ENCODE measurements around the gene DCLK1.

The DCLK1 gene

GRCh38 chr13:35859981-35860380, 271.2 kb downstream of the DCLK1 start:
- Histone ChIP-seq H2AFZ (ENCODE audit: low read length) (no peak overlapping the region), H3K4me2 (ENCODE audit: low read depth, low read length, poor library complexity, severe bottlenecking) (no peak overlapping the region), H3K9me3 (ENCODE audit: insufficient read depth, low read depth, low read length) (no peaks in the 10 kb centered on the region; the same call in 1 of the 2 replicates), H3F3A (ENCODE audit: low read depth) (no peaks in the 10 kb centered on the region), H3K9me2 (replicated peaks; ENCODE audit: low read depth, low read length) (no peaks in the 10 kb centered on the region), H3K4me1 (ENCODE audit: insufficient read depth, low read length, poor library complexity, severe bottlenecking) (no peaks in the 10 kb centered on the region), H3K36me3 (ENCODE audit: insufficient read depth, low read length) (no peaks in the 10 kb centered on the region), H3K9ac (ENCODE audit: low read depth, low read length, poor library complexity, severe bottlenecking) (no peak overlapping the region), H3K27me3 (ENCODE audit: insufficient read depth, low read length, poor library complexity, severe bottlenecking) (no peaks in the 10 kb centered on the region), H4K20me1 (ENCODE audit: insufficient read depth, low read length, poor library complexity, severe bottlenecking) (no peaks in the 10 kb centered on the region), H3K79me2 (ENCODE audit: insufficient read depth, low read length) (no peaks in the 10 kb centered on the region), H3K4me3 (ENCODE audit: low read length, poor library complexity, severe bottlenecking) (no peak overlapping the region)
- TF ChIP-seq CTCF (conservative IDR thresholded peaks at IDR 0.05; ENCODE audit: low read length) (no peak), EZH2phosphoT487 (IDR thresholded peaks at IDR 0.05; ENCODE audit: borderline replicate concordance) (no peak)

GRCh38 chr13:35858665-35859064, 272.5 kb downstream of the DCLK1 start:
- Histone ChIP-seq H3F3A (ENCODE audit: low read depth) (no peaks in the 10 kb centered on the region), H3K36me3 (ENCODE audit: insufficient read depth, low read length) (no peaks in the 10 kb centered on the region), H4K20me1 (ENCODE audit: insufficient read depth, low read length, poor library complexity, severe bottlenecking) (no peaks in the 10 kb centered on the region), H3K79me2 (ENCODE audit: insufficient read depth, low read length) (no peaks in the 10 kb centered on the region), H3K9me2 (replicated peaks; ENCODE audit: low read depth, low read length) (no peaks in the 10 kb centered on the region), H3K4me3 (ENCODE audit: low read length, poor library complexity, severe bottlenecking) (no peak overlapping the region), H3K9ac (ENCODE audit: low read depth, low read length, poor library complexity, severe bottlenecking) (no peak overlapping the region), H2AFZ (ENCODE audit: low read length) (no peak overlapping the region), H3K27me3 (ENCODE audit: insufficient read depth, low read length, poor library complexity, severe bottlenecking) (no peaks in the 10 kb centered on the region), H3K4me2 (ENCODE audit: low read depth, low read length, poor library complexity, severe bottlenecking) (no peak overlapping the region), H3K9me3 (ENCODE audit: insufficient read depth, low read depth, low read length) (no peaks in the 10 kb centered on the region; the same call in 1 of the 2 replicates), H3K4me1 (ENCODE audit: insufficient read depth, low read length, poor library complexity, severe bottlenecking) (no peaks in the 10 kb centered on the region)
- TF ChIP-seq EZH2phosphoT487 (IDR thresholded peaks at IDR 0.05; ENCODE audit: borderline replicate concordance), result no peak
- TF ChIP-seq CTCF (conservative IDR thresholded peaks at IDR 0.05; ENCODE audit: low read length), result no peak

DNA sequence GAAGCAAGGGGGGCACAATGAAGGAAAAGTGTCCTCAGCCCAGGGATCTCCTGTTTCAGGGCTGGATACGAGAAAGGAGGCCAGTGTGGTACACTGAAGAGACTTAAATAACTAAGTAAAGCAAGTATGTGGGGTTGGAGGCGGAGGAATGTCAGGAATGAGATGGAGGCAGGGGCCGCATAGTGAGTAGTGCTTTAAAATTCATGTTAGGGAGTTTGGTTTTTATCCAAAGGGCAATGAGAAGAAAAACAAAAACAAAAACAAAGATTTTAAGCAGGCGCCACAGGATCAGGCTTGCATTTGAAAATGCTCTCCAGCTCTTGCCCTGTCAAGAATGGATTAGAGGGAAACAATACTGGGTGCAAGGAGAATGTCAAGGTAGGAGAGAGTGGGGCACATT, 273.4 kb downstream of the DCLK1 start:
- no peak overlapping the region for H3K9ac ChIP-seq (ENCODE audit: low read depth, low read length, poor library complexity, severe bottlenecking)

More for the DNA sequence above, 273.4 kb downstream of the DCLK1 start:
- TF ChIP-seq EZH2phosphoT487 (IDR thresholded peaks at IDR 0.05; ENCODE audit: borderline replicate concordance), result no peak
- TF ChIP-seq CTCF (conservative IDR thresholded peaks at IDR 0.05; ENCODE audit: low read length), result no peak
- H2AFZ ChIP-seq (ENCODE audit: low read length), result no peak overlapping the region
- H3K36me3 ChIP-seq (ENCODE audit: insufficient read depth, low read length), result no peaks in the 10 kb centered on the region
- H3K4me2 ChIP-seq (ENCODE audit: low read depth, low read length, poor library complexity, severe bottlenecking), result no peak overlapping the region
- no peaks in the 10 kb centered on the region for H4K20me1 ChIP-seq (ENCODE audit: insufficient read depth, low read length, poor library complexity, severe bottlenecking)
- H3F3A ChIP-seq (ENCODE audit: low read depth), result no peaks in the 10 kb centered on the region
- no peaks in the 10 kb centered on the region for H3K79me2 ChIP-seq (ENCODE audit: insufficient read depth, low read length)
- H3K9me3 ChIP-seq (ENCODE audit: insufficient read depth, low read depth, low read length), result no peaks in the 10 kb centered on the region; the same call in 1 of the 2 replicates
- H3K27me3 ChIP-seq (ENCODE audit: insufficient read depth, low read length, poor library complexity, severe bottlenecking), result no peaks in the 10 kb centered on the region
- no peaks in the 10 kb centered on the region for H3K4me1 ChIP-seq (ENCODE audit: insufficient read depth, low read length, poor library complexity, severe bottlenecking)
- no peaks in the 10 kb centered on the region for H3K9me2 ChIP-seq (replicated peaks; ENCODE audit: low read depth, low read length)
- H3K4me3 ChIP-seq (ENCODE audit: low read length, poor library complexity, severe bottlenecking), result no peak overlapping the region

Measured in Loucy (cell line).